Dedifferentiated amniotic fluid mesenchymal stem cell (primary cell): ENCODE results near the gene USP12.
"Not testable (repeated sequence)": the region's sequence is repeated elsewhere in the genome, so short reads cannot be mapped to it uniquely, and the experiment has no call there.

Experiments used
- DNase-seq: peaks from one replicate; pipeline ENCODE4 v3.0.0-alpha.2; 2016; ENCODE audit errors: extremely low spot score

The USP12 gene

GRCh38 chr13:27123445-27123844, 48.2 kb downstream of the USP12 start:
- not testable (repeated sequence) for DNase-seq

- DNase-seq, result no peak
Measured at GRCh38 chr13:27122036-27122435, 49.6 kb downstream of the USP12 start.

GRCh38 chr13:27120811-27121210, 50.8 kb downstream of the USP12 start:
- no peak for DNase-seq

GRCh38 chr13:27120011-27120410, 51.6 kb downstream of the USP12 start:
- peak; percentile 18 for DNase-seq

- DNase-seq, result no peak
Measured at GRCh38 chr13:27118428-27119054, 53.1 kb downstream of the USP12 start.

- DNase-seq, result no peak
Measured at GRCh38 chr13:27117952-27118351, 53.7 kb downstream of the USP12 start.

GRCh38 chr13:27117158-27117557, 54.5 kb downstream of the USP12 start:
- peak; percentile 45 for DNase-seq

- DNase-seq, result no peak
Measured at GRCh38 chr13:27113436-27113835, 58.2 kb downstream of the USP12 start.

GRCh38 chr13:27112006-27112405, 59.6 kb downstream of the USP12 start:
- no peak for DNase-seq

- DNase-seq, result no peak
Measured at GRCh38 chr13:27110056-27110746, 61.4 kb downstream of the USP12 start.

GRCh38 chr13:27106144-27106543, 65.5 kb downstream of the USP12 start:
- DNase-seq, result no peak

GRCh38 chr13:27104606-27105005, 67.0 kb downstream of the USP12 start:
- DNase-seq, result no peak

- no peak for DNase-seq
Measured at GRCh38 chr13:27101847-27102246, 69.8 kb downstream of the USP12 start.

GRCh38 chr13:27101289-27101688, 70.3 kb downstream of the USP12 start:
- DNase-seq, result no peak

GRCh38 chr13:27097691-27098090, 73.9 kb downstream of the USP12 start:
- no peak for DNase-seq

- no peak for DNase-seq
Measured at GRCh38 chr13:27091451-27091850, 80.2 kb downstream of the USP12 start.

- no peak for DNase-seq
Measured at GRCh38 chr13:27088619-27089018, 83.0 kb downstream of the USP12 start.

GRCh38 chr13:27086599-27087265, 84.9 kb downstream of the USP12 start:
- no peak for DNase-seq

- DNase-seq, result no peak
Measured at GRCh38 chr13:27083183-27083582, 88.4 kb downstream of the USP12 start.

- no peak for DNase-seq
Measured at GRCh38 chr13:27081893-27082679, 89.5 kb downstream of the USP12 start.

GRCh38 chr13:27080018-27080948, 91.3 kb downstream of the USP12 start:
- no peak for DNase-seq
